Endothelial cell of umbilical vein (primary cell): ENCODE data around the gene PTCHD4. TPM values are rescaled to one million over a fixed set of nuclear protein-coding genes. Genes with fewer than 3 reads are reported as not detected.

Experiments used
- BruUV-seq: library from RNA; stranded (reverse); fragments of 400-500 nt; replicated peaks from 2 replicates; lab custom pipeline; 2021; lab: Mats Ljungman, UMichigan
- CTCF ChIA-PET: fragments of 300-600, 350-600 bp; sonication (Branson Sonifier 250); formaldehyde crosslinking; loops from one replicate; lab custom pipeline; 2021; ENCODE audit warnings: antibody characterized with exemption, inconsistent platforms; lab: Charles Lee
- POLR2A ChIA-PET: fragments of 300-600, 350-600 bp; sonication (Branson Sonifier 250); formaldehyde crosslinking; loops from one replicate; lab custom pipeline; 2021; ENCODE audit warnings: antibody characterized with exemption, inconsistent platforms; lab: Charles Lee
- DNase-seq: peaks from one replicate; pipeline ENCODE4 v3.0.0-alpha.2; 2011; ENCODE audit warnings: low read depth, low spot score
- FAIRE-seq: peaks from 2 replicates; lab custom pipeline; 2011; peaks lifted over from hg19 to GRCh38; lab: Jason Lieb, UNC
- H2AFZ ChIP-seq: 2 replicates; pipeline ENCODE4 v1.6.0; 2012; ENCODE audit warnings: low read depth, low read length, control low read depth, inconsistent platforms
- H3K27ac ChIP-seq: 2 replicates; pipeline ENCODE4 v1.5.1; 2011; ENCODE audit warnings: low read depth, mild to moderate bottlenecking, control low read depth, low read length, moderate library complexity; ENCODE audit not compliant: insufficient read depth
- H3K27me3 ChIP-seq, 2 experiments: 2 replicates each; pipeline versions ENCODE4 v1.6.0 to v1.6.1; 2011; ENCODE audit warnings: low read length in 2 of 2, mixed read lengths in 1 of 2; ENCODE audit not compliant: control insufficient read depth in 2 of 2, insufficient read depth in 2 of 2
- H3K36me3 ChIP-seq, 2 experiments: 2 replicates in 1 of 2; 3 replicates in 1 of 2; pipeline ENCODE4 v1.5.1; 2011; ENCODE audit warnings: low read length in 2 of 2, mild to moderate bottlenecking in 1 of 2, moderate library complexity in 1 of 2; ENCODE audit not compliant: control insufficient read depth in 2 of 2, insufficient read depth in 2 of 2; ENCODE audit errors: extremely low read depth in 1 of 2
- H3K4me1 ChIP-seq: 3 replicates; pipeline ENCODE4 v1.5.1; 2011; ENCODE audit warnings: mild to moderate bottlenecking, low read length; ENCODE audit not compliant: control insufficient read depth, insufficient read depth; ENCODE audit errors: extremely low read depth
- H3K4me2 ChIP-seq: 2 replicates; pipeline ENCODE4 v1.6.1; 2011; ENCODE audit warnings: low read length, control low read depth, mixed read lengths; ENCODE audit not compliant: insufficient read depth
- H3K4me3 ChIP-seq, 3 experiments: fragments of 200-600 bp in 1 of 3; sonication (generic), shearing (Covaris generic) in 1 of 3; replicated peaks in 1 of 3; 2 replicates each; pipeline ENCODE4 v1.5.1; 2011 to 2016; ENCODE audit warnings: control low read depth in 3 of 3, low read length in 3 of 3, mild to moderate bottlenecking in 2 of 3, inconsistent platforms in 1 of 3, low read depth in 1 of 3, moderate library complexity in 1 of 3; ENCODE audit not compliant: insufficient read depth in 1 of 3
- H3K79me2 ChIP-seq: 2 replicates; pipeline ENCODE4 v1.6.0; 2012; ENCODE audit warnings: low read length, inconsistent platforms; ENCODE audit not compliant: control insufficient read depth, insufficient read depth
- H3K9ac ChIP-seq: replicated peaks from 2 replicates; pipeline ENCODE3; 2011; ENCODE audit warnings: low read length, control low read depth; ENCODE audit not compliant: insufficient read depth; ENCODE audit errors: extremely low read depth
- H3K9me1 ChIP-seq: replicated peaks from 3 replicates; pipeline ENCODE4 v1.6.0; 2011; ENCODE audit warnings: mild to moderate bottlenecking, low read length; ENCODE audit not compliant: control insufficient read depth, insufficient read depth; ENCODE audit errors: extremely low read depth
- H3K9me3 ChIP-seq: replicated peaks from 2 replicates; pipeline ENCODE4 v1.5.1; 2012; ENCODE audit warnings: low read length, inconsistent platforms; ENCODE audit not compliant: control insufficient read depth, insufficient read depth
- H4K20me1 ChIP-seq: replicated peaks from 2 replicates; pipeline ENCODE3; 2011; ENCODE audit warnings: mild to moderate bottlenecking, low read length; ENCODE audit not compliant: control insufficient read depth, insufficient read depth; ENCODE audit errors: extremely low read depth
- CTCF ChIP-seq, 2 donors: IDR thresholded peaks; 1 replicate in 1 of 2; 2 replicates in 1 of 2; pipeline ENCODE4 v1.5.1; 2011; ENCODE audit warnings: low read length in 2 of 2, mild to moderate bottlenecking in 2 of 2, moderate library complexity in 2 of 2, control low read depth in 1 of 2, inconsistent platforms in 1 of 2, low read depth in 1 of 2; ENCODE audit not compliant: insufficient read depth in 1 of 2; ENCODE audit errors: extremely low read depth in 1 of 2
- EZH2 ChIP-seq: IDR thresholded peaks from 2 replicates; pipeline ENCODE4 v1.6.1; 2012; ENCODE audit warnings: borderline replicate concordance, low read depth, mild to moderate bottlenecking, moderate library complexity, low read length, inconsistent platforms; ENCODE audit not compliant: severe bottlenecking
- FOS ChIP-seq: IDR thresholded peaks from 2 replicates; pipeline ENCODE4 v1.6.1; 2011; ENCODE audit warnings: mild to moderate bottlenecking, low read length, moderate library complexity, borderline replicate concordance; ENCODE audit not compliant: insufficient read depth
- GATA2 ChIP-seq: IDR thresholded peaks from 2 replicates; pipeline ENCODE4 v1.7.0; 2011; ENCODE audit warnings: low read depth, mild to moderate bottlenecking, moderate library complexity, mixed read lengths, low read length; ENCODE audit not compliant: insufficient read length, insufficient read depth
- JUN ChIP-seq: IDR thresholded peaks from 2 replicates; pipeline ENCODE4 v1.6.1; 2011; ENCODE audit warnings: borderline replicate concordance, low read depth; ENCODE audit not compliant: insufficient read length, insufficient read depth
- MAX ChIP-seq: IDR thresholded peaks from 2 replicates; pipeline ENCODE4 v1.6.1; 2011; ENCODE audit not compliant: insufficient read depth, insufficient read length
- MYC ChIP-seq: IDR thresholded peaks from one replicate; pipeline ENCODE4 v1.6.1; 2011; ENCODE audit warnings: mild to moderate bottlenecking, low read depth, low read length
- POLR2A ChIP-seq: IDR thresholded peaks from 2 replicates; pipeline ENCODE4 v1.6.1; 2012; ENCODE audit warnings: low read depth, mild to moderate bottlenecking, control low read depth, low read length
- dilution Hi-C: fragments of 300-500 bp; cut with MboI; formaldehyde crosslinking; loops from one replicate; pipeline ENCODE4 v1.15.0; 2019; ENCODE audit warnings: low sequenced_read_pairs; ENCODE audit not compliant: extremely low pct_ligation_motif_present
- intact Hi-C: fragments of 100-400 bp; cut with micrococcal nuclease; formaldehyde crosslinking; loops from one replicate; pipeline ENCODE4 v1.10.0; 2022
- polyA plus RNA-seq, 4 experiments: library from polyadenylated mRNA; depleted of rRNA in 3 of 4; stranded (reverse) in 3 of 4; unstranded in 1 of 4; fragments of >200 nt; gene quantifications; 2 replicates each; pipeline versions ENCODE4 v1.2.1 to v1.2.3, GENCODE V29; 2011 to 2012; ENCODE audit warnings: missing spikeins in 1 of 4
- total RNA-seq: library from RNA; stranded (reverse); gene quantifications from 2 replicates; pipeline ENCODE4 v1.2.3, GENCODE V29; 2021

The PTCHD4 gene
- total and polyA plus RNA-seq, 2 donors (not counting 3 experiments of a cell fraction or from before 2014, with no cell fraction given), result 1.3 to 2.0 TPM

- no peak overlapping the region for H3K4me2 ChIP-seq
- no TSS peak for BruUV-seq
- no peaks in the 10 kb centered on the region for H4K20me1 ChIP-seq
- H3K9ac ChIP-seq, result no peak overlapping the region
- ChIA-PET POLR2A (no interaction called here), CTCF (no interaction called here)
- H3K27me3 ChIP-seq, result no peaks in the 10 kb centered on the region
- peak overlapping the region; percentile 1 for H3K27ac ChIP-seq
- intact Hi-C loops, result no loop called here
- DNase-seq (peak; percentile 72), FAIRE-seq (no peak)
- no peaks in the 10 kb centered on the region for H3K9me1 ChIP-seq
- TF ChIP-seq FOS, result no peak
- TF ChIP-seq POLR2A, result no peak
- H3K4me1 ChIP-seq, result no peaks in the 10 kb centered on the region
- no peak overlapping the region for H2AFZ ChIP-seq
- dilution Hi-C loops, result no loop called here
- H3K9me3 ChIP-seq, result no peaks in the 10 kb centered on the region
- H3K36me3 ChIP-seq, result no peaks in the 10 kb centered on the region
- no peaks in the 10 kb centered on the region for H3K79me2 ChIP-seq
- no peak overlapping the region for H3K4me3 ChIP-seq
Measured at GRCh38 chr6:48080227-48081009, 30.6 kb downstream of the PTCHD4 start.

GRCh38 chr6:48078120-48078519, 32.9 kb downstream of the PTCHD4 start:
- TF ChIP-seq EZH2 (no peak), MAX (no peak), JUN (no peak), GATA2 (no peak), MYC (no peak), CTCF (IDR thresholded peaks at IDR 0.05; ENCODE audit: extremely low read depth in 1 of 2, insufficient read depth in 1 of 2, low read depth in 1 of 2, low read length in 2 of 2) (no peak), FOS (no peak)
- H3K27me3 ChIP-seq, result no peaks in the 10 kb centered on the region
- intact Hi-C loops (no loop called here), dilution Hi-C loops (no loop called here)
- no peak overlapping the region for H2AFZ ChIP-seq
- H3K9me3 ChIP-seq, result no peaks in the 10 kb centered on the region
- no peaks in the 10 kb centered on the region for H3K9me1 ChIP-seq
- DNase-seq (no peak), FAIRE-seq (no peak)
- BruUV-seq, result no TSS peak
- H3K4me3 ChIP-seq, result no peak overlapping the region
- no peaks in the 10 kb centered on the region for H4K20me1 ChIP-seq
- no peaks in the 10 kb centered on the region for H3K36me3 ChIP-seq
- POLR2A ChIA-PET, result no interaction called here
- H3K79me2 ChIP-seq, result no peaks in the 10 kb centered on the region
- H3K27ac ChIP-seq, result no peak overlapping the region
- no peaks in the 10 kb centered on the region for H3K4me1 ChIP-seq
- no peak overlapping the region for H3K4me2 ChIP-seq
- H3K9ac ChIP-seq, result no peak overlapping the region
- CTCF ChIA-PET, result no interaction called here
